IMR-90 (cell line): ENCODE results near the gene NARS2. TPM values are rescaled to one million over a fixed set of nuclear protein-coding genes. Genes with fewer than 3 reads are reported as not detected.

Experiments
- ATAC-seq: fragments of 200-7000 bp; cut with Tn5 transposase; 2 replicates; pipeline ENCODE4 v1.9.1; 2020; ENCODE audit warnings: low read depth, mild to moderate bottlenecking, moderate library complexity
- BruUV-seq: library from RNA; stranded (reverse); fragments of 400-500 nt; replicated peaks from 2 replicates; lab custom pipeline; 2021; lab: Mats Ljungman, UMichigan
- CTCF ChIA-PET: fragments of 300-600 bp; formaldehyde crosslinking; extraction: SDS; loops from one replicate; lab custom pipeline; 2021; ENCODE audit warnings: antibody characterized with exemption; lab: Yijun Ruan, JAX
- POLR2A ChIA-PET: fragments of 300-600 bp; sonication (Branson Sonifier 250); formaldehyde crosslinking; loops from one replicate; lab custom pipeline; 2022; ENCODE audit warnings: antibody characterized with exemption; ENCODE audit not compliant: unreplicated experiment; lab: Charles Lee
- DNase-seq: peaks from one replicate; pipeline ENCODE4 v3.0.0; 2013
- H2AFZ ChIP-seq: replicated peaks from 2 replicates; pipeline ENCODE3; 2013; ENCODE audit warnings: low read length, mild to moderate bottlenecking; ENCODE audit not compliant: poor library complexity
- H2AK5ac ChIP-seq: 2 replicates; pipeline ENCODE4 v1.6.1; 2013; ENCODE audit warnings: low read depth, low read length, inconsistent platforms
- H2AK9ac ChIP-seq: replicated peaks from 2 replicates; pipeline ENCODE3; 2013; ENCODE audit warnings: mild to moderate bottlenecking, low read depth, low read length, moderate library complexity; ENCODE audit not compliant: poor library complexity
- H2BK120ac ChIP-seq: 2 replicates; pipeline ENCODE4 v1.6.1; 2013; ENCODE audit warnings: low read depth, low read length, inconsistent platforms
- H2BK15ac ChIP-seq: 3 replicates; pipeline ENCODE4 v1.6.1; 2013; ENCODE audit warnings: low read depth, low read length, inconsistent platforms
- H2BK20ac ChIP-seq: 2 replicates; pipeline ENCODE4 v1.6.1; 2013; ENCODE audit warnings: low read depth, mild to moderate bottlenecking, inconsistent platforms, low read length, moderate library complexity
- H2BK5ac ChIP-seq: 2 replicates; pipeline ENCODE4 v1.6.1; 2013; ENCODE audit warnings: mild to moderate bottlenecking, low read depth, low read length, inconsistent platforms; ENCODE audit not compliant: poor library complexity, severe bottlenecking
- H3K14ac ChIP-seq: replicated peaks from 2 replicates; pipeline ENCODE4 v1.6.1; 2013; ENCODE audit warnings: low read depth, low read length, inconsistent platforms
- H3K18ac ChIP-seq: 2 replicates; pipeline ENCODE4 v1.6.1; 2013; ENCODE audit warnings: low read depth, low read length, control low read depth
- H3K23ac ChIP-seq: 2 replicates; pipeline ENCODE4 v1.6.1; 2013; ENCODE audit warnings: low read depth, low read length, inconsistent platforms
- H3K27ac ChIP-seq: 2 replicates; pipeline ENCODE4 v1.5.1; 2013; ENCODE audit warnings: mild to moderate bottlenecking, control low read depth, low read length; ENCODE audit not compliant: insufficient read depth
- H3K27me3 ChIP-seq: 2 replicates; pipeline ENCODE4 v1.6.1; 2013; ENCODE audit warnings: low read length; ENCODE audit not compliant: control insufficient read depth, insufficient read depth
- H3K36me3 ChIP-seq: 2 replicates; pipeline ENCODE4 v1.6.1; 2013; ENCODE audit warnings: low read length, mixed read lengths; ENCODE audit not compliant: control insufficient read depth, insufficient read depth
- H3K4ac ChIP-seq: 2 replicates; pipeline ENCODE4 v1.6.1; 2013; ENCODE audit warnings: low read depth, low read length, inconsistent platforms
- H3K4me1 ChIP-seq: 2 replicates; pipeline ENCODE4 v1.6.1; 2013; ENCODE audit warnings: low read length, mixed read lengths; ENCODE audit not compliant: control insufficient read depth, insufficient read depth
- H3K4me2 ChIP-seq: 2 replicates; pipeline ENCODE4 v1.6.1; 2013; ENCODE audit warnings: low read depth, mild to moderate bottlenecking, control low read depth, low read length, moderate library complexity
- H3K4me3 ChIP-seq: 2 replicates; pipeline ENCODE4 v1.5.1; 2013; ENCODE audit warnings: low read depth, mild to moderate bottlenecking, control low read depth, low read length, moderate library complexity; ENCODE audit not compliant: insufficient read depth
- H3K56ac ChIP-seq: 2 replicates; pipeline ENCODE4 v1.6.1; 2013; ENCODE audit warnings: low read length, inconsistent platforms; ENCODE audit not compliant: insufficient read depth; ENCODE audit errors: extremely low read depth
- H3K79me1 ChIP-seq, 2 experiments: 2 replicates each; pipeline ENCODE4 v1.6.1; 2013; ENCODE audit warnings: low read length in 2 of 2, inconsistent platforms in 1 of 2, low read depth in 1 of 2
- H3K9ac ChIP-seq: 2 replicates; pipeline ENCODE4 v1.6.1; 2013; ENCODE audit warnings: low read depth, low read length, control low read depth
- H3K9me1 ChIP-seq: 2 replicates; pipeline ENCODE4 v1.6.1; 2013; ENCODE audit warnings: low read length, inconsistent platforms; ENCODE audit not compliant: insufficient read depth
- H3K9me3 ChIP-seq: 2 replicates; pipeline ENCODE4 v1.6.1; 2013; ENCODE audit warnings: low read length; ENCODE audit not compliant: control insufficient read depth, insufficient read depth
- H4K20me1 ChIP-seq: 2 replicates; pipeline ENCODE4 v1.6.1; 2013; ENCODE audit warnings: low read length, inconsistent platforms; ENCODE audit not compliant: insufficient read depth
- H4K5ac ChIP-seq: 2 replicates; pipeline ENCODE4 v1.6.1; 2013; ENCODE audit warnings: mild to moderate bottlenecking, low read depth, low read length, control low read depth
- H4K8ac ChIP-seq, 2 experiments: 2 replicates each; pipeline ENCODE4 v1.6.1; 2013; ENCODE audit warnings: low read depth in 2 of 2, low read length in 2 of 2, control low read depth in 1 of 2, inconsistent platforms in 1 of 2
- H4K91ac ChIP-seq: 2 replicates; pipeline ENCODE4 v1.6.1; 2013; ENCODE audit warnings: low read depth, low read length, inconsistent platforms; ENCODE audit not compliant: insufficient read depth
- BHLHE40 ChIP-seq: fragments of 150-350 bp; IDR thresholded peaks from 2 replicates; pipeline ENCODE4 v1.6.1; 2016; ENCODE audit warnings: mild to moderate bottlenecking, low read depth, low read length
- CHD1 ChIP-seq: IDR thresholded peaks from 2 replicates; pipeline ENCODE4 v1.6.1; 2012; ENCODE audit warnings: low read depth, low read length, improper control_type of control experiment
- RAD21 ChIP-seq: IDR thresholded peaks from 2 replicates; pipeline ENCODE4 v1.6.1; 2012; ENCODE audit warnings: low read length, improper control_type of control experiment
- USF2 ChIP-seq: fragments of 150-350 bp; IDR thresholded peaks from 2 replicates; pipeline ENCODE4 v1.6.1; 2017; ENCODE audit warnings: mild to moderate bottlenecking, antibody characterized with exemption, low read length, low read depth
- WGBS, 2 experiments: methylation state at CpG; one replicate each; pipeline versions ENCODE4 v1.1.5 to v1.1.7; 2013; ENCODE audit warnings: missing lambda C conversion rate in 2 of 2; ENCODE audit not compliant: insufficient read length in 1 of 2; ENCODE audit errors: extremely low coverage in 2 of 2; 5-methylcytosine and 5-hydroxymethylcytosine counted together
- dilution Hi-C: fragments of 300-500 bp; cut with HindIII; formaldehyde crosslinking; loops from one replicate; pipeline ENCODE4 v1.14.3; 2018; ENCODE audit warnings: low sequenced_read_pairs; ENCODE audit not compliant: unreplicated experiment
- in situ Hi-C: fragments of 300-500 bp; cut with MboI; formaldehyde crosslinking; loops from 3 replicates; pipeline ENCODE4 v1.14.3; 2019; ENCODE audit warnings: low sequenced_read_pairs, inconsistent platforms, mixed read lengths
- intact Hi-C: fragments of 100-400 bp; cut with micrococcal nuclease; formaldehyde crosslinking; loops from 2 replicates; pipeline ENCODE4 v1.10.0; 2022
- polyA plus RNA-seq, 3 experiments: library from polyadenylated mRNA; depleted of rRNA; stranded (reverse); fragments of >200 nt; gene quantifications; 2 replicates each; pipeline ENCODE4 v1.2.3, GENCODE V29; 2012; ENCODE audit warnings: low replicate concordance in 1 of 3
- total RNA-seq: library from RNA; depleted of rRNA; stranded (reverse); fragments of >200 nt; gene quantifications from 2 replicates; pipeline ENCODE4 v1.2.3, GENCODE V29; 2012

Gene NARS2
- total and polyA plus RNA-seq, 2 of the 4 experiments (the other 2 are of a cell fraction), result 8.0 to 15.8 TPM

GRCh38 chr11:78567209-78567608 lies 7.5 kb downstream of the NARS2 start:
- Histone ChIP-seq H2AK5ac (no peak overlapping the region), H3K18ac (no peak overlapping the region; the same call in 1 of the 2 replicates), H2BK120ac (no peak overlapping the region), H2AK9ac (no peak overlapping the region), H3K9me3 (no peaks in the 10 kb centered on the region), H3K9me1 (peaks cover under 1% of the 10 kb centered on the region; the same call in 1 of the 2 replicates), H2BK20ac (no peak overlapping the region), H3K4ac (0 out of 2 replicates have a peak overlapping the region, but pooled peaks have one; percentile 9), H3K9ac (no peak overlapping the region), H4K8ac (peak overlapping the region in 1 of 2 experiments; percentile 35; a peak in 1 of 4 replicates), H3K4me1 (peaks cover 2% of the 10 kb centered on the region), H2BK5ac (peak overlapping the region; percentile 19), H3K36me3 (peaks cover 5% of the 10 kb centered on the region), H2AFZ (no peak overlapping the region), H3K23ac (no peak overlapping the region), H3K56ac (no peak overlapping the region), H3K27ac (no peak overlapping the region), H3K27me3 (no peaks in the 10 kb centered on the region), H3K4me3 (no peak overlapping the region), H3K79me1 (peaks cover 4 to 20% of the 10 kb centered on the region in 2 experiments; a peak in 3 of 4 replicates), H3K4me2 (no peak overlapping the region), H4K5ac (no peak overlapping the region), H4K91ac (no peak overlapping the region), H2BK15ac (peak overlapping the region; percentile 39; the same call in 1 of the 3 replicates), H4K20me1 (no peaks in the 10 kb centered on the region), H3K14ac (no peak overlapping the region)
- dilution Hi-C loops, result no loop called here
- 0% methylated on average over 1 of the region's 8 CpGs; no CpG with 5 or more reads in 1 of the 2 experiments for WGBS, 2 experiments
- CTCF ChIA-PET, result no interaction called here
- POLR2A ChIA-PET, result no interaction called here
- ATAC-seq, result no peak
- intact Hi-C loops, result loop anchor here (10.0 kb wide), 1 partner anchor 562 kb away; no protein-coding TSS in a partner anchor
- in situ Hi-C loops, result loop anchor here (5.0 to 10.0 kb wide), 2 partner anchors 342 to 415 kb away; no protein-coding TSS in a partner anchor
- no TSS peak for BruUV-seq
- peak; percentile 53 for DNase-seq
- TF ChIP-seq USF2, result no peak
- no peak for TF ChIP-seq CHD1
- no peak for TF ChIP-seq BHLHE40
- TF ChIP-seq RAD21, result no peak
